Fibroblast of upper back skin (primary cell): ENCODE data around the gene FNBP1L.

Experiments used
- DNase-seq: peaks from one replicate; pipeline ENCODE4 v3.0.0-alpha.2; 2013

Gene FNBP1L

GRCh38 chr1:93447481-93448291 is at the start of gene FNBP1L:
FNBP1L (plus strand) TSS chr1:93448118; CDS start chr1:93448282, 164 bp downstream.
- peak; percentile 68 for DNase-seq

DNA sequence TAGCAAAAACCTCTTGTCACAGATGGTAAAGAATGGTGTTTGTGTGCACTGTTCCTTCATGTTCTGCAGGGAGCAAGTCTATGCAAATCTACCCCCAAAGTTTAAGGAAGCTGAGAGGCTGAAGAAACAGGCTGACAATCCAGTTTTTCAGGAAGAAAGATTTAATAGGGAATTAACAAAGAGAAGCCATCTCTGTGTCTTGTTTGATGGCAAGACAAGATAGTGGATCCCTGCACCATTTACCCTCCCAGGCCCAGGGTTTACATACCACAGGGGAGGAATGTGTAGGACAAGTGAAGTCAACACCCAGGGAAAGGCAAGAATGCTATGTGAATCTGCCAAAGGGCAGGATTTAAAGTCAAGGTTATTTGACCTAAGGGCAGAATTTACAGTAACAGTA is 48.1 kb upstream of the FNBP1L start:
- no peak for DNase-seq

GRCh38 chr1:93408203-93408602 is 39.7 kb upstream of the FNBP1L start:
- DNase-seq = no peak

- DNase-seq = no peak
Observed at GRCh38 chr1:93411000-93411399, 36.9 kb upstream of the FNBP1L start.

DNA sequence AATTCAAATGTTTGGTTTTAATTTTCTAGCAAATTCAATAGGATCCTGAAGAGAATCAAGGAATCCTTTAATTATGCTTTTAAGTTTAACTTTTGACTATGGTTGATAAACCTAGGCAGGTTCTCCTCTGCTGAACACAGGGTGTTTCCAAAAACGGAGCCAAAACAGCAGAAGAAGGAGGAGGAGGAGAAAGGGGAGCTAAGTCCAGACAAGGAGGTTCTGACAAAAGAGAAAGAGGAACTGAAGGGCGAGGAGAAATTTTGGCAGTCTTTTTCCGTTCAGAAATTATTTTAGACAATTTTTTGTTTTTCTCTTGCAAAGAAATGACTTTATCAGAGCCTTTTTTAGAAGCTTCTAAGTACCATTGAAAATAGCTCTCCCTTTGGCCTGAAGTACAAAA is 33.2 kb upstream of the FNBP1L start:
- DNase-seq = no peak

GRCh38 chr1:93415296-93415695 is 32.6 kb upstream of the FNBP1L start:
- no peak for DNase-seq

GRCh38 chr1:93416183-93416582 is 31.7 kb upstream of the FNBP1L start:
- DNase-seq = no peak

GRCh38 chr1:93419344-93419743 is 28.6 kb upstream of the FNBP1L start:
- no peak for DNase-seq

GRCh38 chr1:93420400-93420799 is 27.5 kb upstream of the FNBP1L start:
- no peak for DNase-seq

DNA sequence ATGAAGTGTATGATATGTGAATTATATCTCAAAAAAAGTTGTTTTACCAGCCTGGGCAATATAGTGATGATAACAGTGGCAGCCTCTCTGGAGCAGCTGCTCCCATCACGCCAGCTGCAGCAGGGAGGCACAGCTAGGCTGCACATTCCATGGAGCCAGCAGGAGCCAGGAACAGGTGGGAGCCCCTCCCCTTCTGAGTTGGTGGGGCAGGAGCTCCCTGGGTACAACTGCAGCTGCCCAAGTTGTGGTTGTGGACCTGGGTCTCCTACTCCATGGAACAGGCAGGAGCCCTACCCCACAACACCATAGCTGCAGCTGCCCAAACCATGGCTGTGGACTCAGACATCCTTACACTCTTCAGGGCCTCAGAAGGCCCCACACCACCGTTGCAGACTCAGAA is 21.7 kb upstream of the FNBP1L start:
- DNase-seq = no peak

DNA sequence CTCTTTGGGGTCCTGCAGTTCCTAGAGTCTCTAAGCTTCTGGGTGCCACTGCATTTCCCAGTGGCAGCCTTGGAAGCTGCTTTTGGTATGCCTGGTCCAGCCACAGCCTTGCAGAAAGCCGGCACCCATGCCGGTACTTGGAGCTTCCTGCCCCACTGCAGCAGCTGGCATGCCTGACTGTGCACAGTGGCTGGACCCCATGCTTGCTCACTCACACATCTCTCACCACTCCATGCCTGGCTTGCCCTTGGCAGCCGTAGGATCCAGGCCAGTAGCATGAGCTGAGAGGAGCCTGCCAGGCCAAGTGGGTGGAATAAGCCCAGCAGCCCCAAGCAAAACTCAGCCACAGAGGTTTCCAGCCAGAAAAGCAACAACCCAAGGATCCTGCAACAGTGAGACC is 20.3 kb upstream of the FNBP1L start:
- no peak for DNase-seq

DNA sequence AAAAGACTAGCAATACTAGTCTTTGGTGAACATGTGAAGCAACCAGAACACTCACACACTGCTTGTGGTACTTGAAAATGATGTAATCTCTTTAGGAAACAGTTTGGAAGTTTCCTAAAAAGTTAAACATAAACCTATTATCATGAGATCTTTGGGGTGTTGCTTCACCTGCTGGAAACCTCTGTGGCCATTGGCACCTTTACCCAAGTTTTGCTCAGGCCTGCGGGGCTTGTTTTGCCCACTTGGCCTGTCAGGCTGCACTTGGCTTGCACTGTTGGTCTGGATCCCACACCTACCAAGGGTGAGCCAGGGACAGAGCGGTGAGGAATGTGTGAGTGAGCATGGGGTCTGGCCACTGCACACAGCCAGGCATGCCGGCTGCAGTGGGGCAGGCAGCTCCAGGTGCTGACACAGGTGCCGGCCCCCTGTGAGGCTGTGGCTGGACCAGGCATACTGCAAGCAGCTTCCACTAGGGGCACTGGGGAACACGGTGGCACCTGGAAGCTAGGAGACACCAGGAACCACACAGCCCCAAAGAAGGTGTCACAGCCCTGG is 14.4 kb upstream of the FNBP1L start:
- no peak for DNase-seq

DNA sequence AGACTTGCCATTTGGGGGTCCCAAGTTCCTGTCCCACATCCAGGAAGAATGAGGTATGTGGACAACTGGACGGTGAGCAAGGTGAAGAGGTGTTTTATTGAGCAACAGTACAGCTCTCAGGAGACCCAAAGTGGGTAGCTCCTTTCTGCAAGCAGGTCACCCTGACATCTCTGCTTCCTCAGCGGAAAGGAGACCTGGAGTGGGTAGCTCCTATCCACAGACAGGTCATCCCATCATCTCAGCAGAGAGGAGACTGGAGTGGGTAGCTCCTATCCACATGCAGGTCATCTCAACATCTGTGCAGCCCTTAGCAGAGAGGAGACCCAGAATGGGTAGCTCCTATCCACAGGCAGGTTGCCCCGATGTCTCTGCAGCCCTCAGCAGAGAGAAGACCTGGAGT is 13.8 kb upstream of the FNBP1L start:
- DNase-seq = no peak

DNA sequence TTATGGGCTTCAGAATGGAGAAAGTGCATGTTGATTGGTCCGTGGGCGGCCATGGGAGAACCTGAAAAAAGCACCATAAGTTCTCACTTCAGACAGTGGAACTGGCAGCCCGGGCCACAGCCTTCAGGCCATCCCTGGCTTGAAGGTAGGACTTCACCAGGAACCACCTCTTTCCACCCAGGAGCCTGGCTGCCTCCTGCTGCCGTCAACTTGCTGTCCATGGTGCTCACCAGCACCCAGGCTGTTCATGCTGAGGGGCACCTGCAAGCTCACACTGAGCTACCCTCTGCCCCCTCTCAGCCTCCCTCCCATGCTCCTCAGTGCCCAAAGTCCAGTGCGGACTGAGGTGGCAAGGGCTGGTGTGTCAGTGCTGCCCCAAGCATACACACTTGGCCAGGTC is 12.9 kb upstream of the FNBP1L start:
- DNase-seq = no peak

GRCh38 chr1:93435443-93435842 is 12.5 kb upstream of the FNBP1L start:
- DNase-seq = no peak

- DNase-seq = no peak
Observed at GRCh38 chr1:93436496-93436895, 11.4 kb upstream of the FNBP1L start.

- peak; percentile 63 for DNase-seq
Observed at GRCh38 chr1:93437976-93438605, 9.8 kb upstream of the FNBP1L start.

GRCh38 chr1:93438716-93439115 is 9.2 kb upstream of the FNBP1L start:
- DNase-seq = no peak

DNA sequence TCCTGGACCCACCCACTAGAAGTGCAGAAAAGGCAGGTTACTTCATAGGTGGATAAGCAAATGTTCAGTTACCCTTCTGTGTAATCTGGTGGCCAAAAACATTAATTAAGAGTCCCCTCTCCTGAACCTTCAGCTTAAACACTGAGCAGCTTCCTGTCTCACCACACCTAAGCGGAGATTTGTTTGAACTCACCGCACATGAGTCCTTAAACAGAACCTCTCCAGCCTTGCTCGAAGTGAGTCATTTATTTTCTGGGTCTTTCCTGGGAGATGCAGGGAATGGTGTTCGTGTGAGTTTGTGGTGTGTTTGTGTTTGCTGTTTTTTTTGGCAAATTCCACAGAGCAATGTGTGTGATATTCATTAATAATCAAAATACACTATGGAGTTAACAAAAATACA is 7.6 kb upstream of the FNBP1L start:
- no peak for DNase-seq

DNA sequence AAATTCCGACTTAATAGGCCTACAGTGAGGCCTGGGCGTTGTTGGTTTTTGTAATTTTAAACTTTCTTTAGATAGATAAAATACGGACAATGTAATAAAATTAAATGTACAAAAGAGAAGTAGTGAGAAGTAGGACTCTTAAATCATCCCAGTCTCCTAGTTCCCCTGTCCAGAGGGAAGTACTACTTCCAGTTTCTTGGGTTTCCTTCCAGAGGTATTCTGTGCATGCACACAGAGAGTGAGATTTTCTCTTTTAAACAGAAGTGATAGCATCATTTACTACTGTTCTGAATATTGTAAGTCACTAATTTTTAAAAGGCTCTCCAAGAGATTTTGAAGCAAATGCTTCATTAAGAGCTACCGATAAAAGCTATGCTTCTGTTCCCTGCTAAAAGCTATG is 7.2 kb upstream of the FNBP1L start:
- DNase-seq = no peak

DNA sequence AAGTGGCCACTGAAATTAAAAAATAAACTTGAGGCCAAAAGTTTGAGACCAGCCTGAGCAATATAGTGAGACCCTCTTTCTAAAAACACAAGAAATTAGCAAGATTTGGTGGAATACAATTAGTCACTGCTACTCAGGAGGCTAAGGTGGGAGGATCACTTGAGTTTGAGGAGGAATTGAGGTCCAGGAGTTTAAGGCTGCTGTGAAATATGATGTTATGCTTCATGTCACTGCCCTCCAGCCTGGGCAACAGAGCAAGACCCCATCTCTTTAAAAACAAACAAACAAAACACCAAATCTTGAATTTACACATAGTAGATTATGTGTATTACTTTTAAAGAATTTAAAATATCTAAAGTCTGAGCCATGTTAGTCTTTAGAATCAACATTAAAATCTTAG is 6.3 kb upstream of the FNBP1L start:
- DNase-seq = no peak

DNA sequence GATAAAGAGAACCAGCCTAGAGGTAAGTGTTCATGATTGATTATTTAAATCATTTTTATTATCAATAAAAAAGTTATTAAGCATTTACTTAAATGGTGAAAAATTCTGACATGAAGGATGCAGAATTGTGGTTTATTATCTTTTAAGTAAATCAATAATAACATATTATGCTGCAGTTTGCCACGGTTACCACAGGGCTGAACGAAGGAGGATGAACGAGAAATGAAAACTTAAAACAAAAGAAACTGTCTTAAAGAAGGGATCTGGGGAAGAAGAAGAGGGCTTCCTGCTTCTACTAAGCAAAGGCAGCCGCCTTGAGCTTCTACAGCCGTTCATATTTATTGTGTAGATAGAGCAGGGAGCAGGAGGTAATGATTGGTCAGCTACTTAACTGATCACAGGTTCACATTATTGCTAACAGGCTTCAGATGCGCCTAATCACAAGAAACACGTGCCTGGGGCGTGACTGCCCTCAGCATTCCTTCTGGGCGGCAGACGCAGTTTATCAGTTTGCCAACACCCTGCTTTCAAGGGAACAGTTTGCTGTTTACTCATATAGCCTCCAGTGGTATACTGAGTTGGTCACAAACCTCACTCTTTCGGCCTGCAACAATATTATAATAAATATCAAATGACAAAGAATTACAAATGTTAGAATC is 5.8 kb upstream of the FNBP1L start:
- no peak for DNase-seq

- no peak for DNase-seq
Observed at GRCh38 chr1:93442741-93443140, 5.2 kb upstream of the FNBP1L start.

- no peak for DNase-seq
Observed at GRCh38 chr1:93443454-93443853, 4.5 kb upstream of the FNBP1L start.
